NCI-H446 (cell line): ENCODE data around the gene SLC25A39.
"Not testable (repeated sequence)": the region's sequence is repeated elsewhere in the genome, so short reads cannot be mapped to it uniquely, and the experiment has no call there.

Experiments
- DNase-seq, 2 experiments: peaks; one replicate each; lab custom pipeline; 2025; lab: John Stamatoyannopoulos, UW

The SLC25A39 gene, protein sequence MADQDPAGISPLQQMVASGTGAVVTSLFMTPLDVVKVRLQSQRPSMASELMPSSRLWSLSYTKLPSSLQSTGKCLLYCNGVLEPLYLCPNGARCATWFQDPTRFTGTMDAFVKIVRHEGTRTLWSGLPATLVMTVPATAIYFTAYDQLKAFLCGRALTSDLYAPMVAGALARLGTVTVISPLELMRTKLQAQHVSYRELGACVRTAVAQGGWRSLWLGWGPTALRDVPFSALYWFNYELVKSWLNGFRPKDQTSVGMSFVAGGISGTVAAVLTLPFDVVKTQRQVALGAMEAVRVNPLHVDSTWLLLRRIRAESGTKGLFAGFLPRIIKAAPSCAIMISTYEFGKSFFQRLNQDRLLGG

DNA sequence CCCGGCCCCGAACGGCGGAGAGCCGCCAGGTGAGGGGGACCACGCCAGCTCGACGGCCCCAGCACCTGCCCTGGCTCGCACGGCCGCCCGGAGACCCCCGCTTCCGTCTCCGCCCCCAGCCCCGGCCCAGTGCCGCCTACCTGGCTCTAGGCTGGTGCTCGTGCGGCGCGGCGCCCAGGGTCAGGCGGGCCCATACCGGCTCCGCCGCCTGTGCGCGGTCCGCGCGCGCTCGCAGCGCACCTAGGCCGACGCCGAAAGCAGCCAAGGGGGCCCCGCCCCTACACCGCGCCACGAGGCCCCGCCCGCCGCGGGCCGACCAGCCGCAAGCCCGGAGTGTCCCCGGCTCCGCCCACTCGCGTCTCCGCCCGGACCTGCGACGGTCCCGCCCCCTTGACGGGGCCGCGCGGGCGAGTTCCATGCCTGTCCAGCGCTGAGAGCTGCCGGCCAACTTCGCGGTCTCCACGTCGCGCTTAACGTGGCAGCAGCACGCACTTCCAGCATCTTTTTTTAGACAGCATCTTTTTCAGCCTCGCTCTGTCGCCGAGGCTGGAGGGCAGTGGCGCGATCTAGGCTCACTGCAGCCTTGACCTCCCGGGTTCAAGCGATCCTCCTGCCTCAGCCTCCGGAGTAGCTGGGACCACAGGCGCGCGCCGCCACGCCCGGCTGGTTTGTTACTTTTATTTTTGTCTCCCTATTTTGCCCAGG lies at the start of gene SLC25A39:
TSS of gene SLC25A39 (minus strand) at position 253 of the 705 bp plus-strand sequence. CDS start 1,261 bp downstream, outside the sequence.
- peak; percentile 60 to 96 for DNase-seq

DNA sequence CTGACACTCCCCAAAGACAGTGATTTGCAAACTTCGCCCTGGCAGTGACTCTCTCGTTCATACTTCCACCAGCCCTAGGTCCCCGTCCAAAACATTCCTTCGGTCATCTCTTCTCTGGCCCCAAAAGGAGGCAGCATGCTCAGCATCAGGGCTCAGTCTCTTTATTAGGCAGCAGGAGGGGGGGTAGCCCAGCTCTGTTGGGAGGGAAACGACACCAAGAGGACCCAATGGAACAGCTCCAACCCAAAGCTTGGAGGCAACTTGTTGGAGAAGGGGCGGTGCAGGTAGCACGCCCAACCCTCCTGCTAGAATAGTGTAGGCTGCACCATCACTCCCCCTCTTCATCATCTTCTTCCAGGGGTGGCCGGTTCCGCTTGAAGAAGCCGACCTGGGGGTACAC lies 47.4 kb upstream of the SLC25A39 start:
- DNase-seq = no peak

- DNase-seq = not testable (repeated sequence)
Observed at GRCh38 chr17:44369414-44370023, 44.9 kb upstream of the SLC25A39 start.

GRCh38 chr17:44368391-44369243 lies 44.0 kb upstream of the SLC25A39 start:
- not testable (repeated sequence) for DNase-seq

- DNase-seq = peak in 1 of 2 experiments; percentile 71
Observed at GRCh38 chr17:44367231-44367979, 42.8 kb upstream of the SLC25A39 start.

DNA sequence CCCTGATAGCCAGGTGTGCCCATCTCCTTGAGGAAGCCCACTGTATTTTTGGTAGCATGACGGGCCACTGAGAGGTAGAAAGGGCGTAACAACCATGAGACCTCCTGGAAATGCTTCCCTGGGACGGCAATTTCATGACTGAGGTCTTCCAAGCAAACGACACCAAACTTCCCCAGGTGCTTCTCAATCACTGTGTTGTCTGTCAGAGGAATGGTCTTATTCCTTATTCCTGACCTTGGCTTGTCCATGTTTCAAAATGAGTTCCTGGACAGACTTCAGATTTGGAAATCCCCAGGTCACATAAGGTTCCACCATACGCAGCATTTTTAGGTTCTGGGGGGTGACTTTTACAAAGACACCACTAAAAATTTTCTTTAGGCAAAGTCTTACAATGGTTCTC lies 40.4 kb upstream of the SLC25A39 start:
- DNase-seq = not testable (repeated sequence)

- DNase-seq = peak in 1 of 2 experiments; percentile 64
Observed at GRCh38 chr17:44363613-44364159, 39.1 kb upstream of the SLC25A39 start, which contains the start of gene FAM171A2. Gene FAM171A2, minus strand, starts transcription at chr17:44363853. Its CDS starts 139 bp downstream, at chr17:44363714.

GRCh38 chr17:44362949-44363612 lies 38.5 kb upstream of the SLC25A39 start:
- no peak for DNase-seq

DNA sequence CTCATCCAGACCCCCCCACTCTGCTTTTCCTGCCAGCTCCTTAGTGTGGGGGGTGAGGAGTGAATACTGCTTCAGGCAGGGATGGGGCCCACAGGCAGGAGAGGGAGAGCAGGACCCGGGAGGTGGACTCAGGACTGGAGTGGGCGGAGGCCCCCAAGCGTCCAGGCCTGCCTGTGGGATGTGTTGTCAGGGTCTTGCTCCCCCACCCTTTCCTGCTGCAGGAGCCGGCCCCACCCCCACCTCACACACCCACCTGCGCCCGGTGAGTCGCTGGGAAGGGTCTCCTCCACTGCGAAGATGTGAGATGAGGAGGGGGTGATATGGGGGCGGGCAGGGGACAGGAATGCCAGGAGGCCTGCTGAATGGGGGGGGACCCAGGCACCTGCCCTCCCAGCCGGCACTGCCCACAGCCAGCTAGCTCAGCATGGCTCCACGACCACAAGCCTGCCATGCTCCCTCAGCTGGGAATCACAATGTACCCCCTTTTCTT lies 37.9 kb upstream of the SLC25A39 start:
- DNase-seq = no peak

DNA sequence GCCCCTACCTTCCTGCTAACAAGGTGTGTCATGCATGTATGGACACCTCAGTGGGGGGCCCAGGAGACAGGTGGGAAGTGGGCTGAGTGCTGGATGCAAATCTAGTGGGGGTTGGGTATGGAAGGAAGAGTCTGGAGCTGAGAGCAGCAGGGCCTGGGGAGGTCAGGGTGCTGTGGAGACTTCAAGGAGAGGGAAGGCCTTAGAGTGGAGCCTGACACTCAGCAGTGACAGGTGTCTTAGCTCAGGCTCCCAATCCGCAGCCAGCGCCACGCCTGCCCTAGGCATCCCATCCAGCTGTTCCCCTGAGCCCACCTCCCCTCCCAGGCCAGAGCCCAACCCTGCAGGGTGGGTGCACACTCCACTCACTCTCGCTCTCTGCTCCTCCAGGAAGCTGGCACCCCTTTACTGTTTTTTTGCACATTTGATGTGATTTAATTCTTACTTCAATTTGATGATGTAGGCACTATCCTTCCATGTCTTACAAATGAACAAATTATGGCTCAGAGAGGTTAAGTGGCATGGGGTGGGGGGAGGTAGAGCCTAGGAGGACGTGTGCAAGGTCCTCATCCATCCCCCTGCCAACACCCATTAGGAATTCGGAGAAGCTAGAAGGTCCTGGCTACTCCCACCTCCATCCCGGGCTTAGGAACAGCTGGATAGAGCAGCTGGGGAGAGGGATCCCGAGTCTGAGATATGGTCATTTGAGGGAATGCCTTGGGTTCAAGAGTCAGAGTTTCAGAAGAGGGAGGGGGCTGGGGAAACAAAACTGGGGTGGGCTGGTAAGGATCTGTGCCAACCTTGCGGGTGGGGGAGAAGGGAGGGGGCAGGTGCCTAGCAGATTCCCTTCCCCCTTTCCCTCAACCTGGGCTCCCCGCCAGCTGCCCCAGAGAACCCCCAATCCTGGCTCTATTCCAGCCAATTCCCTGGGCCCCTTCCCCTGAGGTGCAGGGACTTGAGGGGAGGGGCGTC lies 37.0 kb upstream of the SLC25A39 start:
- DNase-seq = peak in 1 of 2 experiments; percentile 7

GRCh38 chr17:44360826-44361225 lies 36.2 kb upstream of the SLC25A39 start:
- no peak for DNase-seq

- no peak for DNase-seq
Observed at GRCh38 chr17:44360144-44360533, 35.5 kb upstream of the SLC25A39 start.

- no peak for DNase-seq
Observed at GRCh38 chr17:44359458-44360143, 35.0 kb upstream of the SLC25A39 start.

DNA sequence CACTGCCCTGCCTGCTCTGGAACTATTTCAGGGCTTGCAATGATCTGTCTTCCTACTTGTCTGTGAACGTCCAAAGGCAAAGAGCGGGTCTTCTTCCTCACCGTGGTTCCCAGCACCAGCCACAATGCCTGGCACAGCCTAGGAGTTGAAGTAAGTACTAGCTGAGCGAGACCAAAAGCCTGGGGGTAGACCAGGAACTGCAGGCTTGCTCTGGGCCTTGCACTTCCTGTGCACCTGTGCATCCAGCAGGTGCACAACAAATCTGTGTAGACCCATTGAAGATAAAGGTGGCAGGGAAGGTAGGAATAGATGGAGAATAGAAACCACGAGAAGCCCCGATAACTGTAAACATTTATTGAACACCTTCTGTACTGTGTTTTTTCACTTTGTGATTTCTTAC lies 34.4 kb upstream of the SLC25A39 start:
- DNase-seq = no peak

GRCh38 chr17:44358066-44358465 lies 33.4 kb upstream of the SLC25A39 start:
- DNase-seq = no peak

- no peak for DNase-seq
Observed at GRCh38 chr17:44356241-44356640, 31.6 kb upstream of the SLC25A39 start.

GRCh38 chr17:44355642-44356099 lies 31.0 kb upstream of the SLC25A39 start:
- DNase-seq = no peak
